Endothelial cell of umbilical vein (primary cell): ENCODE results near the gene KRT76. TPM values are rescaled to one million over a fixed set of nuclear protein-coding genes. Genes with fewer than 3 reads are reported as not detected.

Source experiments
- BruUV-seq: library from RNA; stranded (reverse); fragments of 400-500 nt; replicated peaks from 2 replicates; lab custom pipeline; 2021; lab: Mats Ljungman, UMichigan
- CTCF ChIA-PET: fragments of 300-600, 350-600 bp; sonication (Branson Sonifier 250); formaldehyde crosslinking; loops from one replicate; lab custom pipeline; 2021; ENCODE audit warnings: antibody characterized with exemption, inconsistent platforms; lab: Charles Lee
- POLR2A ChIA-PET: fragments of 300-600, 350-600 bp; sonication (Branson Sonifier 250); formaldehyde crosslinking; loops from one replicate; lab custom pipeline; 2021; ENCODE audit warnings: antibody characterized with exemption, inconsistent platforms; lab: Charles Lee
- DNase-seq: peaks from one replicate; pipeline ENCODE4 v3.0.0-alpha.2; 2011; ENCODE audit warnings: low read depth, low spot score
- FAIRE-seq: peaks from 2 replicates; lab custom pipeline; 2011; peaks lifted over from hg19 to GRCh38; lab: Jason Lieb, UNC
- H2AFZ ChIP-seq: 2 replicates; pipeline ENCODE4 v1.6.0; 2012; ENCODE audit warnings: low read depth, low read length, control low read depth, inconsistent platforms
- H3K27ac ChIP-seq: 2 replicates; pipeline ENCODE4 v1.5.1; 2011; ENCODE audit warnings: low read depth, mild to moderate bottlenecking, control low read depth, low read length, moderate library complexity; ENCODE audit not compliant: insufficient read depth
- H3K27me3 ChIP-seq, 2 experiments: 2 replicates each; pipeline versions ENCODE4 v1.6.0 to v1.6.1; 2011; ENCODE audit warnings: low read length in 2 of 2, mixed read lengths in 1 of 2; ENCODE audit not compliant: control insufficient read depth in 2 of 2, insufficient read depth in 2 of 2
- H3K36me3 ChIP-seq, 2 experiments: 2 replicates in 1 of 2; 3 replicates in 1 of 2; pipeline ENCODE4 v1.5.1; 2011; ENCODE audit warnings: low read length in 2 of 2, mild to moderate bottlenecking in 1 of 2, moderate library complexity in 1 of 2; ENCODE audit not compliant: control insufficient read depth in 2 of 2, insufficient read depth in 2 of 2; ENCODE audit errors: extremely low read depth in 1 of 2
- H3K4me1 ChIP-seq: 3 replicates; pipeline ENCODE4 v1.5.1; 2011; ENCODE audit warnings: mild to moderate bottlenecking, low read length; ENCODE audit not compliant: control insufficient read depth, insufficient read depth; ENCODE audit errors: extremely low read depth
- H3K4me2 ChIP-seq: 2 replicates; pipeline ENCODE4 v1.6.1; 2011; ENCODE audit warnings: low read length, control low read depth, mixed read lengths; ENCODE audit not compliant: insufficient read depth
- H3K4me3 ChIP-seq, 3 experiments: fragments of 200-600 bp in 1 of 3; sonication (generic), shearing (Covaris generic) in 1 of 3; replicated peaks in 1 of 3; 2 replicates each; pipeline ENCODE4 v1.5.1; 2011 to 2016; ENCODE audit warnings: control low read depth in 3 of 3, low read length in 3 of 3, mild to moderate bottlenecking in 2 of 3, inconsistent platforms in 1 of 3, low read depth in 1 of 3, moderate library complexity in 1 of 3; ENCODE audit not compliant: insufficient read depth in 1 of 3
- H3K79me2 ChIP-seq: 2 replicates; pipeline ENCODE4 v1.6.0; 2012; ENCODE audit warnings: low read length, inconsistent platforms; ENCODE audit not compliant: control insufficient read depth, insufficient read depth
- H3K9ac ChIP-seq: replicated peaks from 2 replicates; pipeline ENCODE3; 2011; ENCODE audit warnings: low read length, control low read depth; ENCODE audit not compliant: insufficient read depth; ENCODE audit errors: extremely low read depth
- H3K9me1 ChIP-seq: replicated peaks from 3 replicates; pipeline ENCODE4 v1.6.0; 2011; ENCODE audit warnings: mild to moderate bottlenecking, low read length; ENCODE audit not compliant: control insufficient read depth, insufficient read depth; ENCODE audit errors: extremely low read depth
- H3K9me3 ChIP-seq: replicated peaks from 2 replicates; pipeline ENCODE4 v1.5.1; 2012; ENCODE audit warnings: low read length, inconsistent platforms; ENCODE audit not compliant: control insufficient read depth, insufficient read depth
- H4K20me1 ChIP-seq: replicated peaks from 2 replicates; pipeline ENCODE3; 2011; ENCODE audit warnings: mild to moderate bottlenecking, low read length; ENCODE audit not compliant: control insufficient read depth, insufficient read depth; ENCODE audit errors: extremely low read depth
- EZH2 ChIP-seq: IDR thresholded peaks from 2 replicates; pipeline ENCODE4 v1.6.1; 2012; ENCODE audit warnings: borderline replicate concordance, low read depth, mild to moderate bottlenecking, moderate library complexity, low read length, inconsistent platforms; ENCODE audit not compliant: severe bottlenecking
- FOS ChIP-seq: IDR thresholded peaks from 2 replicates; pipeline ENCODE4 v1.6.1; 2011; ENCODE audit warnings: mild to moderate bottlenecking, low read length, moderate library complexity, borderline replicate concordance; ENCODE audit not compliant: insufficient read depth
- GATA2 ChIP-seq: IDR thresholded peaks from 2 replicates; pipeline ENCODE4 v1.7.0; 2011; ENCODE audit warnings: low read depth, mild to moderate bottlenecking, moderate library complexity, mixed read lengths, low read length; ENCODE audit not compliant: insufficient read length, insufficient read depth
- JUN ChIP-seq: IDR thresholded peaks from 2 replicates; pipeline ENCODE4 v1.6.1; 2011; ENCODE audit warnings: borderline replicate concordance, low read depth; ENCODE audit not compliant: insufficient read length, insufficient read depth
- MYC ChIP-seq: IDR thresholded peaks from one replicate; pipeline ENCODE4 v1.6.1; 2011; ENCODE audit warnings: mild to moderate bottlenecking, low read depth, low read length
- POLR2A ChIP-seq: IDR thresholded peaks from 2 replicates; pipeline ENCODE4 v1.6.1; 2012; ENCODE audit warnings: low read depth, mild to moderate bottlenecking, control low read depth, low read length
- POLR2AphosphoS5 ChIP-seq: IDR thresholded peaks from 2 replicates; pipeline ENCODE4 v1.6.1; 2012; ENCODE audit warnings: low read depth, mild to moderate bottlenecking, control low read depth, low read length, moderate library complexity; ENCODE audit not compliant: insufficient read depth
- dilution Hi-C: fragments of 300-500 bp; cut with MboI; formaldehyde crosslinking; loops from one replicate; pipeline ENCODE4 v1.15.0; 2019; ENCODE audit warnings: low sequenced_read_pairs; ENCODE audit not compliant: extremely low pct_ligation_motif_present
- intact Hi-C: fragments of 100-400 bp; cut with micrococcal nuclease; formaldehyde crosslinking; loops from one replicate; pipeline ENCODE4 v1.10.0; 2022
- polyA plus RNA-seq, 4 experiments: library from polyadenylated mRNA; depleted of rRNA in 3 of 4; stranded (reverse) in 3 of 4; unstranded in 1 of 4; fragments of >200 nt; gene quantifications; 2 replicates each; pipeline versions ENCODE4 v1.2.1 to v1.2.3, GENCODE V29; 2011 to 2012; ENCODE audit warnings: missing spikeins in 1 of 4
- total RNA-seq: library from RNA; stranded (reverse); gene quantifications from 2 replicates; pipeline ENCODE4 v1.2.3, GENCODE V29; 2021
- TF ChIP-seq, protein P1 (sequence below), 2 donors: IDR thresholded peaks; 1 replicate in 1 of 2; 2 replicates in 1 of 2; pipeline ENCODE4 v1.5.1; 2011; ENCODE audit warnings: low read length in 2 of 2, mild to moderate bottlenecking in 2 of 2, moderate library complexity in 2 of 2, control low read depth in 1 of 2, inconsistent platforms in 1 of 2, low read depth in 1 of 2; ENCODE audit not compliant: insufficient read depth in 1 of 2; ENCODE audit errors: extremely low read depth in 1 of 2
- TF ChIP-seq, protein P2 (sequence below): IDR thresholded peaks from 2 replicates; pipeline ENCODE4 v1.6.1; 2011; ENCODE audit not compliant: insufficient read depth, insufficient read length

The KRT76 gene
- total and polyA plus RNA-seq, 2 donors (not counting 3 experiments of a cell fraction or from before 2014, with no cell fraction given) = not detected

DNA sequence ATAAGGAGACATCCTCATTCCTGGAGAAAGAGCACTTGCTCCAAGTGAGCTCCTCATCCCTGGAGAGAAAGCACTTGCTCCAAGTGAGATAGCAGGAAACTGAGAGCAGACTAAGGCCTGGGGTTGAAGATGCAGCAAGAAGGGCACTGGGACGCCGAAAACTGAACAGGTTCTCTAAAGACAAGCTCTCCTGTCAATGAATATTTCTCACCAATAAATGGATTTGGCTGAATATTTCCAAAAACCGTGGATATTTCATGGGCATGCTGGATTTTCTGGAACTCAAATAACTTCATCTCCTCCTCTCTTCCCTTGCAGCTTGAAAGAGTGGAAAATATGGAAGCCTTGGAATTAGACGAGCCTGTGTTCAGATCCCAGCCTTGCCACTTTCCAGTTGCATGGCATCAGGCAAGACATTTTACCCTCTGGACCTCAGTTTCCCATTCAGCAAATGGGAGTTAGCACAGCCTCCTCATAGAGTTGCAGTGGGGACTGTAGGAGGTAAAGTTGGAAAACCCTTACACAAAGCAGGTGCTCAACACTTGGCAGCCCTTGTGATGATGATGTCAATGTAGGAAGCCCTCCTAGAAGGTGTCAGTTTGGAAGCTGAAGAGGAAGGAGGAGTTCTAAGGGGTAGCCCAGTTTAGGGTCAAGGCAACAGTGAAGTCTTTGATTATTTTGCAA is 4.4 kb upstream of the KRT76 start:
- intact Hi-C loops = no loop called here
- BruUV-seq = no TSS peak
- POLR2A ChIA-PET = no interaction called here

DNA sequence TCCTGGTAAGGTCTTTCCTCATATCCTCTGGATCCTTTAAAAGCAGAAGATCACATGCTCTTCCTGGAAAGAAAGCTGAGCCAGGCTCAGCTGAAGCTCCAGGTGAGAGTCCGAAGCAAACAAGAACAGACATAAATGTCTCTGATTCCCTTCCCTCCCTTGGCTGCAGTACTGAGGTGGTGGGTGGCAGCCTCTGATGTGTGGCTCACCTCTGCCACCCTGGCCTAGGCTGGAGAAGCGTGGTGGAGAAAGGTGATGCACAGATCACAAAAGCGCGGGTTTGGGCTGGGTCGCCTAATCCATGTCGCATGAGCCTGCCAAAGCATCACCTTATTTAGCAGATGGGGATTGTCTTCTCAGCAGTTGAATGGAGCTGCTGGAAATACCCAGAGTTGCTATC is 2.8 kb upstream of the KRT76 start:
- Histone ChIP-seq H3K27me3 (peaks cover 7 to 8% of the 10 kb centered on the region in 2 experiments), H3K4me2 (no peak overlapping the region), H4K20me1 (no peaks in the 10 kb centered on the region), H3K4me1 (no peaks in the 10 kb centered on the region), H3K9me1 (no peaks in the 10 kb centered on the region), H3K27ac (no peak overlapping the region), H3K9ac (no peak overlapping the region), H3K4me3 (no peak overlapping the region), H3K79me2 (no peaks in the 10 kb centered on the region), H2AFZ (no peak overlapping the region), H3K36me3 (no peaks in the 10 kb centered on the region), H3K9me3 (no peaks in the 10 kb centered on the region)
- FAIRE-seq (no peak), DNase-seq (no peak)
- intact Hi-C loops (no loop called here), dilution Hi-C loops (no loop called here)
- POLR2A ChIA-PET = no interaction called here
- no TSS peak for BruUV-seq
- TF ChIP-seq POLR2A (no peak), POLR2AphosphoS5 (no peak), GATA2 (no peak), EZH2 (no peak), MYC (no peak), FOS (no peak), JUN (no peak)
- TF ChIP-seq, protein P1, sequence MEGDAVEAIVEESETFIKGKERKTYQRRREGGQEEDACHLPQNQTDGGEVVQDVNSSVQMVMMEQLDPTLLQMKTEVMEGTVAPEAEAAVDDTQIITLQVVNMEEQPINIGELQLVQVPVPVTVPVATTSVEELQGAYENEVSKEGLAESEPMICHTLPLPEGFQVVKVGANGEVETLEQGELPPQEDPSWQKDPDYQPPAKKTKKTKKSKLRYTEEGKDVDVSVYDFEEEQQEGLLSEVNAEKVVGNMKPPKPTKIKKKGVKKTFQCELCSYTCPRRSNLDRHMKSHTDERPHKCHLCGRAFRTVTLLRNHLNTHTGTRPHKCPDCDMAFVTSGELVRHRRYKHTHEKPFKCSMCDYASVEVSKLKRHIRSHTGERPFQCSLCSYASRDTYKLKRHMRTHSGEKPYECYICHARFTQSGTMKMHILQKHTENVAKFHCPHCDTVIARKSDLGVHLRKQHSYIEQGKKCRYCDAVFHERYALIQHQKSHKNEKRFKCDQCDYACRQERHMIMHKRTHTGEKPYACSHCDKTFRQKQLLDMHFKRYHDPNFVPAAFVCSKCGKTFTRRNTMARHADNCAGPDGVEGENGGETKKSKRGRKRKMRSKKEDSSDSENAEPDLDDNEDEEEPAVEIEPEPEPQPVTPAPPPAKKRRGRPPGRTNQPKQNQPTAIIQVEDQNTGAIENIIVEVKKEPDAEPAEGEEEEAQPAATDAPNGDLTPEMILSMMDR (IDR thresholded peaks at IDR 0.05; ENCODE audit: extremely low read depth in 1 of 2, insufficient read depth in 1 of 2, low read depth in 1 of 2, low read length in 2 of 2) = no peak
- TF ChIP-seq, protein P2, sequence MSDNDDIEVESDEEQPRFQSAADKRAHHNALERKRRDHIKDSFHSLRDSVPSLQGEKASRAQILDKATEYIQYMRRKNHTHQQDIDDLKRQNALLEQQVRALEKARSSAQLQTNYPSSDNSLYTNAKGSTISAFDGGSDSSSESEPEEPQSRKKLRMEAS = no peak
- CTCF ChIA-PET = no interaction called here

More for the DNA sequence above, 4.4 kb upstream of the KRT76 start:
- Histone ChIP-seq H4K20me1 (no peaks in the 10 kb centered on the region), H3K79me2 (no peaks in the 10 kb centered on the region), H3K27me3 (peaks cover 6 to 8% of the 10 kb centered on the region in 2 experiments), H3K9me3 (no peaks in the 10 kb centered on the region), H3K4me3 (no peak overlapping the region), H3K9me1 (no peaks in the 10 kb centered on the region), H3K36me3 (no peaks in the 10 kb centered on the region), H3K9ac (no peak overlapping the region), H3K4me2 (no peak overlapping the region), H2AFZ (no peak overlapping the region), H3K27ac (no peak overlapping the region), H3K4me1 (no peaks in the 10 kb centered on the region)
- FAIRE-seq (no peak), DNase-seq (no peak)
- CTCF ChIA-PET = no interaction called here
- TF ChIP-seq MYC = no peak
- TF ChIP-seq POLR2A = no peak
- TF ChIP-seq GATA2 = no peak
- TF ChIP-seq JUN = no peak
- TF ChIP-seq, protein P2 = no peak
- dilution Hi-C loops = no loop called here
